Stomach (tissue), 4 donors: ENCODE results near the gene ZNF442.

ENCODE experiments used
- EP300 ChIP-seq: sonication (generic); formaldehyde crosslinking; IDR thresholded peaks from one replicate; pipeline ENCODE4 v1.6.1; 2017; ENCODE audit warnings: antibody characterized with exemption
- POLR2A ChIP-seq, 4 donors: fragments of 450-650 bp; IDR thresholded peaks; one replicate each; pipeline ENCODE4 v1.6.1; 2016; ENCODE audit warnings: antibody characterized with exemption in 4 of 4, control low read depth in 2 of 4, mild to moderate bottlenecking in 1 of 4, moderate library complexity in 1 of 4
- POLR2AphosphoS5 ChIP-seq, 3 donors: sonication (generic); formaldehyde crosslinking; IDR thresholded peaks; one replicate each; pipeline ENCODE4 v1.6.1; 2016; ENCODE audit warnings: antibody characterized with exemption in 3 of 3
- TF ChIP-seq, protein P1 (sequence below), 7 experiments: fragments of 450-650 bp in 4 of 7; fragments of 200-600 bp in 3 of 7; sonication (generic) in 3 of 7; IDR thresholded peaks; one replicate each; pipeline ENCODE4 v1.5.1; 2016 to 2019; ENCODE audit warnings: antibody characterized with exemption in 7 of 7, control low read depth in 2 of 7, mild to moderate bottlenecking in 1 of 7

DNA sequence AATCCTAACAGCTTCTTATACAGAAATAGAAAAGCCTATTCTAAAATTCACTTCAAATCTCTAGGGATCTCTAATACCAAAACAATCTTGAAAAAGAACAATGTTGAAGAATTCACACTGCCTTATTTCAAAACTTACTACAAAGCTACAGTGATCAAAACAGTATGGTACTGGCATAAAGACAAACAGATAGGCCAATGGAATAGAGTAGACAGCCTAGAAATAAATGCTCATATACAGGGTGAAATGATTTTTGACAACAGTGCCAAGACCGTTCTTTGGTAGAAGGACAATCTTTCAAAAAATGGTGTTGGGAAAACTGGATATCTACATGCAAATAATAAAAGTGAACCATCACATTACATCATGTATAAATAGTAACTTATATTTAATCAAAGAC, 20.3 kb downstream of the ZNF442 start:
- TF ChIP-seq EP300: no peak
- TF ChIP-seq, protein P1, sequence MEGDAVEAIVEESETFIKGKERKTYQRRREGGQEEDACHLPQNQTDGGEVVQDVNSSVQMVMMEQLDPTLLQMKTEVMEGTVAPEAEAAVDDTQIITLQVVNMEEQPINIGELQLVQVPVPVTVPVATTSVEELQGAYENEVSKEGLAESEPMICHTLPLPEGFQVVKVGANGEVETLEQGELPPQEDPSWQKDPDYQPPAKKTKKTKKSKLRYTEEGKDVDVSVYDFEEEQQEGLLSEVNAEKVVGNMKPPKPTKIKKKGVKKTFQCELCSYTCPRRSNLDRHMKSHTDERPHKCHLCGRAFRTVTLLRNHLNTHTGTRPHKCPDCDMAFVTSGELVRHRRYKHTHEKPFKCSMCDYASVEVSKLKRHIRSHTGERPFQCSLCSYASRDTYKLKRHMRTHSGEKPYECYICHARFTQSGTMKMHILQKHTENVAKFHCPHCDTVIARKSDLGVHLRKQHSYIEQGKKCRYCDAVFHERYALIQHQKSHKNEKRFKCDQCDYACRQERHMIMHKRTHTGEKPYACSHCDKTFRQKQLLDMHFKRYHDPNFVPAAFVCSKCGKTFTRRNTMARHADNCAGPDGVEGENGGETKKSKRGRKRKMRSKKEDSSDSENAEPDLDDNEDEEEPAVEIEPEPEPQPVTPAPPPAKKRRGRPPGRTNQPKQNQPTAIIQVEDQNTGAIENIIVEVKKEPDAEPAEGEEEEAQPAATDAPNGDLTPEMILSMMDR (IDR thresholded peaks at IDR 0.05): no peak
- no peak for TF ChIP-seq POLR2AphosphoS5 (IDR thresholded peaks at IDR 0.05)
- no peak for TF ChIP-seq POLR2A (IDR thresholded peaks at IDR 0.05)
